Head of caudate nucleus (tissue), 42 donors: ENCODE measurements around the gene ANKZF1.

Experiments
- DNase-seq, 42 donors: peaks; one replicate each; pipeline versions ENCODE4 v3.0.0 to v3.0.0-alpha.2; 2020 to 2021; ENCODE audit warnings: mixed read lengths in 7 of 42
- intact Hi-C: fragments of 100-400 bp; cut with DNase I; formaldehyde crosslinking; loops from one replicate; pipeline ENCODE4 v1.15.0; 2022

The ANKZF1 gene

DNA sequence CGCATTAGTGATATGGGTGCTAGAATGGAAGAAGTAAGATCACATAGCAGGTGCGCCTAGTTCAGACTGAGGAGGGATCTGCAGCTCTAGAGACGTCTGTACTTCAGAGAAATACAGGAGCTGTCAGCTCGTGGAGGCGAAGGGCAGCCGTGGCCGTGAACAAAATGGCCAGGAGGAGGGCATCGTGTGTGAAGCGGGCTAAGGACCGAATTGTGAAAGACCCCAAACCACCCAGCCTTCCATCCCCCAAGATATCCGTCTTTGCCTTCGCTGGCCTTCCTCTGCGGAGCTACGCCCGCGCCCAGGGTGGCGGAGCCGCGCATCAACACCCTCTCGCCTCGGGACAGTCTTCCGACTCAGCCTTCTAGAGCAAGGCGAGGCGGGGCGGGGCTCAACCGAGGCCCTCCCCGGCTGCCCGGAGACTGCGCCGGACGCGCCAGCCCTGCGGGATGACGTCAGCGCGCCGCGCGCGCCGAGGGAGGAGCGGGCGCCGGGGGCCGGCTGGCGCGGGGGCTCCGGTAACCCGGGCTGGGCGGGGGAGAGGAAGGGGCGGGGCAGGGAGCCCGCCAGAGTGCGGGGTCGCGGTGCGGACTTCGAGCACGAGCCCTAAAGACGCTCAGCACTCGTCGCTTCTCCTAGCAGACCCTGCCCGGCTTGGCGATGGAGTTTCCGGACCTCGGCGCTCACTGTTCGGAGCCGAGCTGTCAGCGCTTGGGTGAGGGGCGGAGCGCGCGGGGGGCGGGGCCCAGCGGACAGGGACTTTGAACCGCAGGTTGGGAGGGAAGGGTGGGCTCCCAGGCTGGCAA is 23.1 kb upstream of the ANKZF1 start, which contains the start of gene ZFAND2B:
ZFAND2B (plus strand) TSS at position 455 of the 806 bp plus-strand sequence; CDS start at position 661, 206 bp downstream.
- DNase-seq = peak; percentile 85 to 99 (median 97)
- intact Hi-C loops = loop anchor here (2.0 to 5.0 kb wide), 3 partner anchors 30 to 72 kb away; partner anchors contain the start of genes CNPPD1, DNAJB2 and NHEJ1

DNA sequence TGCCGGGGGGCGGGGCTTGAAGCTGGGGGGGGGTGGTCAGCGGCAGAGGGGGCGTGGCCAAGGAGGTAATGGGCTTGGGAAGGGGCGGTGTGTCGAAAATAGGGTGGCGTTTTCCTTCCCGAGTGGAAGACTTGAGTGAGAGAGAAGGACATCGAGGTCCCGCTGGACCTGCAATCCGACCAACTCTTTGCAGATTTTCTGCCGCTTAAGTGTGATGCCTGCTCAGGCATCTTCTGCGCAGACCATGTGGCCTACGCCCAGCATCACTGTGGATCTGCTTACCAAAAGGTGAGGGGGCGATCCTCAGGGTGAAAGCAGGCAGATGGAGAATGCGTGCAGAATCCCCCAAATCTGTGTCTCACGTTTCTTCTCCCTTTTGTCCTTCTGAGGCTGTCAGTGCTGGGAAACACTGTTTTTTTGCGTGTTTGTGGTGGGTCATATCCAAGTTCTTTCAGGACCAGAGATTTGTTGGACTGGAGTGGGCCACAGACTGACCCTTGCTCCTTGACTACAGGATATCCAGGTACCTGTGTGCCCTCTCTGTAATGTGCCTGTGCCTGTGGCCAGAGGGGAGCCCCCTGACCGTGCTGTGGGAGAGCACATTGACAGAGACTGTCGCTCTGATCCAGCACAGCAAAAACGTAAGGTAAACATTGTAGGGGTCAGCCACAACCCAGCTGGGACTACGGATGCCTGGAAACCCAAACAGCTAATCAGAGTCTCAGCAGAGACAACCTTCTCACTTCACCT is 22.3 kb upstream of the ANKZF1 start:
- intact Hi-C loops = loop anchor here (2.0 to 5.0 kb wide), 3 partner anchors 31 to 71 kb away; partner anchors contain the start of genes CNPPD1, DNAJB2 and NHEJ1
- DNase-seq = peak in 2 of 42 donors; percentile 37 to 51

DNA sequence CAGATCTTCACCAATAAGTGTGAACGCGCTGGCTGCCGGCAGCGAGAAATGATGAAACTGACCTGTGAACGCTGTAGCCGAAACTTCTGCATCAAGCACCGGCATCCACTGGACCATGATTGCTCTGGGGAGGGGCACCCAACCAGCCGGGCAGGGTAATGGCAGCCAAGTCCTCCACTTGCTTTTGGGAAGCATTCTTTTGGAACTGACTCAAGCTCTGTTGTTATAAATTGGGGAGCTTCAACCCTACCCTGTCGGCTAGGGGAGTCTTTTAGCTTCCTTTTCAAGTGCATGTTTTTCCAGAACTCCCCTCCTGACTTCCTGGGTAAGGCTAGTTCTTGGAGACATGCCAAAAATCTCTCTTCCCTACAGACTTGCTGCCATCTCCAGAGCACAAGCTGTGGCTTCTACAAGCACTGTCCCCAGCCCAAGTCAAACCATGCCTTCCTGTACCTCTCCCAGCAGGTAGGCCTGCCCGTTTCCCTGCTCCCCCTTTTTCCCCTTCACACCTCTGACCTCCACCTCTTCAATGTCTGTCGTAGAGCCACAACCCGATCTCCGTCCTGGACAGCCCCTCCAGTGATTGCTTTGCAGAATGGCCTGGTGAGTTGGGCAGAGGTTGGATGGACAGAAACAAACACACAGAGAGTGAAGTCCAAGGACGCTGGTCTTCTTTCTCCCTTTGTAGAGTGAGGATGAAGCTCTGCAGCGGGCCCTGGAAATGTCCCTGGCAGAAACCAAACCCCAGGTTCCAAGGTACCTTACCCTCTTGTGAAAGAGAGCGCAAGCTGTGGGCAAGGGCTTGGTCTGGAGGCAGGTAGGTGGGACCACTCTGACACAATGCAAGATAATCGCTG is 21.5 kb upstream of the ANKZF1 start:
- DNase-seq = peak in 2 of 42 donors; percentile 20 to 33
- intact Hi-C loops = loop anchor here (2.0 to 5.0 kb wide), 3 partner anchors 31 to 71 kb away; partner anchors contain the start of genes CNPPD1, DNAJB2 and NHEJ1

DNA sequence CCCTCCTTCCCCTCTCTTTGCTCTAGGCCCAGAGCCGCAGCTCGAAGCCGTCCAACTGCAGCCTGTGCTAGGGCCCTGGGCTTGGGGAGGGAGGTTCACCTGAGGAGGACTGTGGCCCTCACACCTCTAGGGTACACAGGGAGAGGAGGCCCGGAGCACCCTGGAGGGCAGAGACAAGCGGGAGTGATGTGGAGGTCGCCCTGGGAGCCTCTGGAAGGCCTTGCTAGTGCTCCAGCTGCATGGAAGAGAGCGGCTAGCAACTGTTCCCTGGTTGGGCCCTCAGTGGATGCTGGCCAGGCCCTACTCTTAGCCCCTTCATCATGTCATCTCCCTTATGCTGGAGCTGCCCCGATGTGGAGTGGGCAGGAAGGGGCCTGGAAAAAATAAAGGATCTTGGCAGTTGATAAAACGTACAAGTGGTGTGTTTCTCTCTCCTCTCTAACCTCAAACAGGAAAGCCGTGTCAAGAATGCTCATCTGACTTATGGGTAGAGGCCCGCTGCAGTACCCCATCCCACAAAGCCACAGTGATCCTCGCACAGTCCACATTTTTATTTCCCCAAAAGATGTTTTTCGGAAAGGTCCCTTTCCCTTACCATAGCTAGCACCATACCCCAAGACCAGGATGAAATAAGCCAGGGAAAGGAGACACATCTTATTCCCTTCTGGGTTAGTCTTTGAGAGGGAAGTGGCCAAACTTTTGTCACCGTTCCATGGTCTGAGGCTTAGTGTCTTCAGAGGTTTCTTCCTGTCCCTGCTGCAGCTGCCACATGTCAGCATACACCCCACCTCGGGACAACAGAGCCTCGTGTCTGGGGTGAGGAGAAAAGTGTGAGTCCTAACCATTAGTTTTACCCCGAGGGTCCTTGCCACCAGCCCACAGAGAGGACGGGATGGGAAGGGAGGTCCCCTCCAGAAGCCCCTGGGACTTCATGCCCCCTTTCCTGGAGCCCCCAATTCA is 20.1 kb upstream of the ANKZF1 start:
- DNase-seq = peak in 2 of 42 donors; percentile 7 to 32

GRCh38 chr2:219210196-219210885 is 19.3 kb upstream of the ANKZF1 start:
- peak in 2 of 42 donors; percentile 15 to 29 for DNase-seq

More for the DNA sequence above, 20.1 kb upstream of the ANKZF1 start:
- intact Hi-C loops = loop anchor here (5.0 kb wide), 1 partner anchor 47 kb away; the partner anchor contains the start of gene NHEJ1

DNA sequence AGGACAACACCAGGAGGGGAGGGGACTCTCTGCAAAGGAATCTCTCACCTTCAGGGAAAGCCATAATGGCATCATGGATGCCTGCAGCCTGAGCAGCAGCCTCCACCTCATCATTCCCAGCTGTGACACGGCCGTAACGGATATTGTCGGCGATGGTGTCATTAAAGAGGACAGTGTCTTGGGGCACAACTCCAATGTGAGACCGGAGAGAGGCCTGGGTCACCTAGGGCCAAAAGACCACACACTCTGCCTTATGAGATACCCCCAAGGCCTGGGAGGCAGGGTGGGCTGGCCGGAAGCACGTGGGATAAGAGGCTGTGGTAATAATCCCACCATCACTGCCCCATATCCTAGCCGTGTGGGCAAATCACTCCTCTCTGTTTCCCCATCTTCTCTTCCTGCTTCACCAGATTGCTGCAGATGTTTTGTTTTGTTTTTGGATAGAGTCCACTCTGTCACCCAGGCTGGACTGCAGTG is 18.7 kb upstream of the ANKZF1 start:
- intact Hi-C loops = no loop called here
- DNase-seq = peak in 2 of 42 donors; percentile 10 to 17

More at GRCh38 chr2:219210196-219210885, 19.3 kb upstream of the ANKZF1 start:
- intact Hi-C loops = no loop called here

GRCh38 chr2:219213026-219213415 is 16.6 kb upstream of the ANKZF1 start:
- intact Hi-C loops = no loop called here
- no peak for DNase-seq

DNA sequence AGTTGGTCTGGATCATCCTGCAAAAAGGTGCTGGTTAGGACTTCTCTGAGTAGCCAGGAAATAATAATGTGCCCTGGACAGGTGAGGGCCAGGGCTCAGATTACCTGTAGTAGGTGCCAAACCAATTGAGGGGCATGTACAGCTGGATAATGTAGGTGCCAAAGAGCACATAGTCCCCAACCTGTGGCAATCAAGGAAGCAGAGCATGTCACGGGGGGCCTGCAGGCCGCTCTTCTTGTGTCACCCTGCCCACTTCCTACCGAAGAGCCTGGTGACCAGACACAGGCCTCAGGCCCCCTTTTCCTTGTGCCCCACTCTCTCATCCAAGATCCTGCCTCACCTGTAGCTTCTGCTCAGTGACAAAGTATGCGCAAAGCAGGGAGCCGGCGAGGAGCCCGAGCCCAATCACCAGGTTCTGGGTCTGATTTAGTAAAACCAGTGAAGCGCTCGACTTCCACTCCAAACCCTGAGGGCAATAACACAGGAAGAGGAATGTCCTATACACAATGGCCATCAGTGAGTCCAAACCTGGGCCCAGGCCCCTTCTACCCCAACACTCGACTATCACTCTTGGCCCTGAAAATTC is 16.0 kb upstream of the ANKZF1 start:
- no peak for DNase-seq
- intact Hi-C loops = no loop called here

DNA sequence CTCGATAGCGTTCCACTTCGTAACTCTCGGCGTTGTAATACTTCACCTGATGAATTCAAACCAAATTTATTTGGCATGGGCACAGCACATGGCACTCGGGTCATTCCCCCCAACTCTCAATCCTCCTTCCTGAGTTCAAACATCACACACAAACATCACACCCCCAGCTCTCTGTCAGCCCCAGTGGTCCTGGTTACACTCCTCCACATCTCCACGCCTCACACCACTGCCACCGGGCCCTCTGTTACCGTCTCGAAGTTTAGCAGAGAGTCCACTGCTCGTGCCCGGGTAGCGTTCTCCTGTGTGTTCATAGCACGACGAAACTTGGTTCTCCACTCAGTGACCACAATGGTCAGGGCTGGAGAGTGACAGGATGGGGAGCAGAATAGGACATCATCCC is 15.5 kb upstream of the ANKZF1 start:
- intact Hi-C loops = no loop called here
- DNase-seq = no peak

DNA sequence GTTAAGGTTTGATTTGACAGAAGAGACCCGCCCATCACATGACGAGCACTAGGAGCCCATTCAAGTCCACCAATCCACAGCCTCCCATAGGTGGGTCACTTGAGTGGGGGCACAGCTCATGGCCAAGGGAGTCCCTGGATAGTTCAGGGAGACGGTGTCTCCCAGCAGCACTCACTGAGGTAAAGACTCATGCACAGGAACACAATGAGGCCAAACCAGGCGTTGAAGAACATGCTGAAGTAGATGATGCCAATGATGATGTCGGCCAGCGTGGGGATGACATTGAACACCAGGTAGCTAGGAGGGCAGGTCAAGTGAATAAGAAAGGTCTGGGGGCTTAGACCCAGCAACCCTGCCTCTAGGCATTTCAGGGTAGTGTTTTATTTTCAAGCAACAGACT is 14.8 kb upstream of the ANKZF1 start:
- intact Hi-C loops = no loop called here
- DNase-seq = no peak

GRCh38 chr2:219215871-219216534 is 13.6 kb upstream of the ANKZF1 start:
- DNase-seq = peak in 37 of 42 donors; percentile 10 to 75 (median 48)
- intact Hi-C loops = no loop called here

GRCh38 chr2:219216535-219216915 is 13.1 kb upstream of the ANKZF1 start:
- intact Hi-C loops = no loop called here
- no peak for DNase-seq

- intact Hi-C loops = no loop called here
- peak in 35 of 42 donors; percentile 18 to 79 (median 60) for DNase-seq
Measured at GRCh38 chr2:219218217-219218731, 11.3 kb upstream of the ANKZF1 start.

GRCh38 chr2:219218732-219219701 is 10.6 kb upstream of the ANKZF1 start, which contains the start of gene ABCB6:
TSS of gene ABCB6 (minus strand) at chr2:219218958. CDS start at chr2:219218673, 285 bp downstream.
- intact Hi-C loops = no loop called here

More at GRCh38 chr2:219218732-219219701, 10.6 kb upstream of the ANKZF1 start, which contains the start of gene ABCB6:
- DNase-seq = peak; percentile 96 to 100 (median 98)
